Measurements from ENCODE around the gene NPR1.
A peak's percentile ranks its signal among the peaks of the same experiment; 100 is the strongest.
"Not testable (repeated sequence)": the region's sequence is repeated elsewhere in the genome, so short reads cannot be mapped to it uniquely, and the experiment has no call there.

Gene NPR1

GRCh38 chr1:153671628-153672353, 6.7 kb upstream of the NPR1 start:
- H3K4me1 ChIP-seq (ENCODE audit: low read length); H3K9me2 ChIP-seq (replicated peaks; ENCODE audit: insufficient read depth, low read length); H3K9me3 ChIP-seq (replicated peaks; ENCODE audit: insufficient read depth, low read length); H3K27me3 ChIP-seq (replicated peaks; ENCODE audit: insufficient read depth, low read length); H4K20me1 ChIP-seq (ENCODE audit: insufficient read depth, low read length): not testable (repeated sequence)
- H3K27ac ChIP-seq (ENCODE audit: low read length): peak overlapping the region; percentile 83; the same call in 1 of the 2 replicates
- peaks cover 14% of the 10 kb centered on the region for H3K36me3 ChIP-seq (replicated peaks; ENCODE audit: insufficient read depth, low read length)
- H3K4me3 ChIP-seq (ENCODE audit: low read length): peak overlapping the region; percentile 69
- H2AFZ ChIP-seq (ENCODE audit: low read length): peak overlapping the region; percentile 92
- peaks cover 14% of the 10 kb centered on the region for H3F3A ChIP-seq (ENCODE audit: insufficient read depth, low read length)
- peak overlapping the region; percentile 91 for H3K4me2 ChIP-seq (ENCODE audit: low read depth, low read length)
- peak overlapping the region; percentile 61 for H3K9ac ChIP-seq (ENCODE audit: low read length)
- TF ChIP-seq CTCF (IDR thresholded peaks at IDR 0.05; ENCODE audit: low read length): 0 out of 2 replicates have a peak, but pooled peaks have one; percentile 11
- peaks cover 41% of the 10 kb centered on the region for H3K79me2 ChIP-seq (ENCODE audit: low read length)
- DNase-seq: peak; percentile 71

GRCh38 chr1:153673511-153673910, 5.0 kb upstream of the NPR1 start:
- no peak for DNase-seq
- Histone ChIP-seq H3F3A (ENCODE audit: insufficient read depth, low read length) (peaks cover 14% of the 10 kb centered on the region), H3K4me1 (ENCODE audit: low read length) (peaks cover 15% of the 10 kb centered on the region), H3K4me2 (ENCODE audit: low read depth, low read length) (no peak overlapping the region), H3K27ac (ENCODE audit: low read length) (no peak overlapping the region), H3K9ac (ENCODE audit: low read length) (no peak overlapping the region), H4K20me1 (ENCODE audit: insufficient read depth, low read length) (no peaks in the 10 kb centered on the region), H3K36me3 (replicated peaks; ENCODE audit: insufficient read depth, low read length) (no peaks in the 10 kb centered on the region; the same call in 1 of the 2 replicates), H3K79me2 (ENCODE audit: low read length) (peaks cover 24% of the 10 kb centered on the region), H3K27me3 (replicated peaks; ENCODE audit: insufficient read depth, low read length) (peaks cover 8% of the 10 kb centered on the region), H3K4me3 (ENCODE audit: low read length) (no peak overlapping the region), H3K9me2 (replicated peaks; ENCODE audit: insufficient read depth, low read length) (no peaks in the 10 kb centered on the region), H2AFZ (ENCODE audit: low read length) (no peak overlapping the region), H3K9me3 (replicated peaks; ENCODE audit: insufficient read depth, low read length) (no peaks in the 10 kb centered on the region)
- no peak for TF ChIP-seq EZH2 (optimal IDR thresholded peaks at IDR 0.05; ENCODE audit: low read depth, low read length)
- no peak for TF ChIP-seq EZH2phosphoT487 (IDR thresholded peaks at IDR 0.05; ENCODE audit: low read length)
- TF ChIP-seq CTCF (IDR thresholded peaks at IDR 0.05; ENCODE audit: low read length): no peak

- H3K4me1 ChIP-seq (ENCODE audit: low read length): peaks cover 10% of the 10 kb centered on the region
- H4K20me1 ChIP-seq (ENCODE audit: insufficient read depth, low read length): no peaks in the 10 kb centered on the region
- no peak overlapping the region for H2AFZ ChIP-seq (ENCODE audit: low read length)
- TF ChIP-seq CTCF (IDR thresholded peaks at IDR 0.05; ENCODE audit: low read length) (peak; percentile 99), EZH2phosphoT487 (IDR thresholded peaks at IDR 0.05; ENCODE audit: low read length) (peak; percentile 15; the same call in 1 of the 2 replicates), EZH2 (optimal IDR thresholded peaks at IDR 0.05; ENCODE audit: low read depth, low read length) (no peak)
- H3K9me2 ChIP-seq (replicated peaks; ENCODE audit: insufficient read depth, low read length): no peaks in the 10 kb centered on the region
- no peak overlapping the region for H3K9ac ChIP-seq (ENCODE audit: low read length)
- peak overlapping the region; percentile 97 for H3K4me2 ChIP-seq (ENCODE audit: low read depth, low read length)
- H3K27me3 ChIP-seq (replicated peaks; ENCODE audit: insufficient read depth, low read length): peaks cover 50% of the 10 kb centered on the region
- H3K79me2 ChIP-seq (ENCODE audit: low read length): no peaks in the 10 kb centered on the region
- H3K4me3 ChIP-seq (ENCODE audit: low read length): peak overlapping the region; percentile 52; the same call in 1 of the 2 replicates
- peak; percentile 47 for DNase-seq
- no peaks in the 10 kb centered on the region for H3F3A ChIP-seq (ENCODE audit: insufficient read depth, low read length)
- H3K36me3 ChIP-seq (replicated peaks; ENCODE audit: insufficient read depth, low read length): no peaks in the 10 kb centered on the region
- no peak overlapping the region for H3K27ac ChIP-seq (ENCODE audit: low read length)
- H3K9me3 ChIP-seq (replicated peaks; ENCODE audit: insufficient read depth, low read length): no peaks in the 10 kb centered on the region
Measured at GRCh38 chr1:153677718-153678518, 570 bp upstream of the NPR1 start.

Data from MM.1S (cell line).